Fibroblast of mammary gland (primary cell): ENCODE measurements around the gene OR2AT4.

ENCODE experiments used
- DNase-seq: peaks from one replicate; pipeline ENCODE4 v3.0.0-alpha.2; 2010; ENCODE audit warnings: low read depth
- H3K4me3 ChIP-seq: 2 replicates; pipeline ENCODE4 v1.5.1; 2011; ENCODE audit warnings: low read depth, mild to moderate bottlenecking, low read length, moderate library complexity; ENCODE audit not compliant: control insufficient read depth
- CTCF ChIP-seq: conservative IDR thresholded peaks from 2 replicates; pipeline ENCODE4 v1.5.1; 2011; ENCODE audit warnings: low read depth, low read length, inconsistent platforms; ENCODE audit not compliant: control insufficient read depth, insufficient read depth

The OR2AT4 gene

GRCh38 chr11:75141166-75141565 lies 44.5 kb upstream of the OR2AT4 start:
- no peak for TF ChIP-seq CTCF
- H3K4me3 ChIP-seq = no peak overlapping the region
- no peak for DNase-seq

- TF ChIP-seq CTCF = peak; percentile 86
- DNase-seq = peak; percentile 18
- no peak overlapping the region for H3K4me3 ChIP-seq
Measured at GRCh38 chr11:75140269-75141138, 43.8 kb upstream of the OR2AT4 start.

GRCh38 chr11:75135651-75136050 lies 39.0 kb upstream of the OR2AT4 start:
- no peak for DNase-seq
- no peak for TF ChIP-seq CTCF
- no peak overlapping the region for H3K4me3 ChIP-seq

- no peak for TF ChIP-seq CTCF
- no peak for DNase-seq
- no peak overlapping the region for H3K4me3 ChIP-seq
Measured at GRCh38 chr11:75135021-75135650, 38.5 kb upstream of the OR2AT4 start.

- TF ChIP-seq CTCF = no peak
- H3K4me3 ChIP-seq = no peak overlapping the region
- DNase-seq = no peak
Measured at GRCh38 chr11:75133976-75134375, 37.3 kb upstream of the OR2AT4 start.

GRCh38 chr11:75132080-75132479 lies 35.4 kb upstream of the OR2AT4 start:
- no peak for TF ChIP-seq CTCF
- DNase-seq = no peak
- no peak overlapping the region for H3K4me3 ChIP-seq
